ENCODE results near the gene MINDY2. TPM values are rescaled to one million over a fixed set of nuclear protein-coding genes. Genes with fewer than 3 reads are reported as not detected.

MINDY2 gene
- total RNA-seq, 2 experiments from 2014 or later: 17.3 to 18.0 TPM

DNA sequence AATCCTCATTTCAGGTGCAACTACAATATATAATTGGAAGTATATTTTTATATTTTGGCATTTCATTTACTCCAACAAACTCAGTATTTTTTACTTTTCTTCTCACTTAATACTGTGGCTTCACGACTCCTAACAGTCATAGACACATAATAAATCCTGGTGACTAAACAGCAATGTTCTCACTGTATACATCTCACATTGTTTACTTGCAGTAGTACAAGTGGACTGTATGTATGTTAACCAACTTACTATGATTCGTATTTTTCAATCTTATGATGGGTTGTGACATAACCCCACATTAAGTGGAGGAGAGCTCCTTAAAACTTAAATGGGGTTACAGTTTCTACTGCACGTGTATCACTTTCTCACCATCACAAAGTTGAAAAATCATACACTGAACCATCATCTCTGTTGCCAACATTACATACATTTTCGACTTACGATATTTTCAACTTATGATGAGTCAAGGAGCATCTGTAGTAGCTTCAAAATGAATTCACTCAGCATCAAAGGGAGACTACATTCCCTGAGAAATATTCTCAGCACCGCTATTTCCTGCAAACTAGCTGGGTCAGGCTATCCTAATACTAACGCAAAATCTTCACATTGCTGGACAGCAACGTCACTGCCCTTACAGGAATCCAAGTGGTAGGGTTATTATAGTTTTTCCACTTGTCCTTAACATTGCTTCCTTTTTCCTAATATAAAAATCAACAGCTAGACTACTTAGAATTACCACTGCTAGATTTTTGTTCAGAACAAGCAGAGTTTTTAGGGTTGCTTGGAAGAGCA, 28.9 kb upstream of the MINDY2 start:
- ChIA-PET CTCF (interaction anchor here (0.9 to 1.0 kb wide), 2 partner anchors 28 to 473 kb away, joined by 3 read pairs; partner anchors contain the start of gene MINDY2), POLR2A (interaction anchor here (1.6 kb wide), 1 partner anchor 28 kb away, joined by 6 read pairs; the partner anchor contains the start of gene MINDY2)
- DNase-seq: no peak
- Mint-ChIP-seq H3K4me3 (no peak overlapping the region), H3K36me3 (ENCODE audit: low read depth) (peaks cover 11% of the 10 kb centered on the region), H3K4me1 (peaks cover 57% of the 10 kb centered on the region), H3K27ac (no peak overlapping the region), H3K27me3 (no peaks in the 10 kb centered on the region), H3K9me3 (no peaks in the 10 kb centered on the region)

GRCh38 chr15:58742819-58743502, 28.1 kb upstream of the MINDY2 start:
- H3K36me3 Mint-ChIP-seq (ENCODE audit: low read depth): peaks cover 15% of the 10 kb centered on the region
- ChIA-PET POLR2A (interaction anchor here (1.6 kb wide), 1 partner anchor 28 kb away, joined by 6 read pairs; the partner anchor contains the start of gene MINDY2), CTCF (interaction anchor here (0.9 to 1.0 kb wide), 3 partner anchors 9 to 474 kb away, joined by 3 read pairs; partner anchors contain the start of gene MINDY2)
- no peak for DNase-seq
- H3K27me3 Mint-ChIP-seq: no peaks in the 10 kb centered on the region
- no peak overlapping the region for H3K4me3 Mint-ChIP-seq
- no peak overlapping the region for H3K27ac Mint-ChIP-seq
- no peaks in the 10 kb centered on the region for H3K9me3 Mint-ChIP-seq
- peaks cover 54% of the 10 kb centered on the region for H3K4me1 Mint-ChIP-seq

DNA sequence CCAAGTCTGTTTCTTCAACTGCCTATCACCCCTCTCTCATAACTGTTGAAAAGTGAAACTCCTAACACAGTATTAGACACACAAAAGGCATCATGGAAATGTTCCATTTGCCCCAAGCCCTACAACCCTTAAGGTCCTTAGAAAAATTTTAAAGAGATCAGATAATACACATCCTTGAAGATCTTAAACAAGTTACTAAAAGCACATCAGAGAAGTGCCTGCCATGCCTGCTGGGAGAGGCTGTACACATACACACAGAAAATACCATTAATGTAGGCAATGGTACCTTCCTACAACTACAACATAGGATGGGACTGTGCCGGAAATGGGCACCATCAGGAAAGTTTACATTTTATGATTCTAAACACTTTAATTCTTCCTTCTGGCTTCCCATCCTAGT, 24.9 kb upstream of the MINDY2 start:
- H3K27me3 Mint-ChIP-seq: no peaks in the 10 kb centered on the region
- ChIA-PET POLR2A (interaction anchor here (4.5 kb wide), 1 partner anchor 25 kb away, joined by 79 read pairs; the partner anchor contains the start of gene MINDY2), CTCF (interaction anchor here (3.4 kb wide), 1 partner anchor 24 kb away, joined by 29 read pairs; the partner anchor contains the start of gene MINDY2)
- DNase-seq: no peak
- peaks cover 57% of the 10 kb centered on the region for H3K4me1 Mint-ChIP-seq
- peaks cover 24% of the 10 kb centered on the region for H3K36me3 Mint-ChIP-seq (ENCODE audit: low read depth)
- H3K4me3 Mint-ChIP-seq: no peak overlapping the region
- no peaks in the 10 kb centered on the region for H3K9me3 Mint-ChIP-seq
- no peak overlapping the region for H3K27ac Mint-ChIP-seq

DNA sequence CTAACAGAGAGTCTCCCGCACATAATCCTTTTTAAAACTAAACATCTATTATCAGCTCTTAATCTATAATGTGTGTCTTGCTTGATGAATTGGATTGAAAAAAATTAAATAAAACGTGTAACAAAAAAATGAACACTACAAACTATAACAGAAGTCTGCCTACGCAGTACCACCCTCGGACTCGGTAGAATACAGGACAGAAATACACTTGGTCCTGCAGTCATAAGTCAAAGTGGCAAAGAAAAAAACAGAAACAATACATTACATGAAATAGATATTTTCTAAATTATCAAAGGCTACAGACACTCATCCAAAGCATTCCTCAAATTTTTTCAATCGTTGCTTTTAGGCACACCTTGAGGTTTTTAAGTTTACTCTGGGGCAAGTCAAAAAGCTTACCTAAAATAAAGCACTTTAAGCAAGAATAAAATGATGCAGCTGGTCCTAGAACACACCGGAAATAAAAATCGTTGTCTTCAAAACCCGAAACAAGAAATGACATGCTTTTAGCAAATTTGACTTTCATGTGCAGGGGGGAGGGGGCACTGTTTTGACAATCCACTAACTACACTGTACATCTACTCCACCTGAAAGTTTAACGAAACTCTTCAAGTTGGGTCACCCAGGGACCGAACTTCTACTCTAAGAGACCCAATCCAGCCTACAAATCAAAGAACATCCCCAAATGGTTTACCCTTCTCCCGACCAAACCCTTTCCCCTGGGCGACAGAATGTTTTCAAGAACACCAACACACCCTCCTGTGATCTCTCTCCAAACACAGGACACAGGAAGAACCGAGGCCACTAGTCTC, 22.9 kb upstream of the MINDY2 start:
- DNase-seq: peak; percentile 47
- Mint-ChIP-seq H3K4me1 (peaks cover 44% of the 10 kb centered on the region), H3K4me3 (peak overlapping the region; percentile 96), H3K27me3 (no peaks in the 10 kb centered on the region), H3K9me3 (no peaks in the 10 kb centered on the region), H3K27ac (peak overlapping the region; percentile 93), H3K36me3 (ENCODE audit: low read depth) (peaks cover 24% of the 10 kb centered on the region)
- POLR2A ChIA-PET: interaction anchor here (0.6 to 4.5 kb wide), 6 partner anchors 10 to 118 kb away, joined by 3 to 79 read pairs (median 3); partner anchors contain the start of gene MINDY2
- CTCF ChIA-PET: interaction anchor here (3.4 kb wide), 1 partner anchor 22 kb away, joined by 29 read pairs; the partner anchor contains the start of gene MINDY2

DNA sequence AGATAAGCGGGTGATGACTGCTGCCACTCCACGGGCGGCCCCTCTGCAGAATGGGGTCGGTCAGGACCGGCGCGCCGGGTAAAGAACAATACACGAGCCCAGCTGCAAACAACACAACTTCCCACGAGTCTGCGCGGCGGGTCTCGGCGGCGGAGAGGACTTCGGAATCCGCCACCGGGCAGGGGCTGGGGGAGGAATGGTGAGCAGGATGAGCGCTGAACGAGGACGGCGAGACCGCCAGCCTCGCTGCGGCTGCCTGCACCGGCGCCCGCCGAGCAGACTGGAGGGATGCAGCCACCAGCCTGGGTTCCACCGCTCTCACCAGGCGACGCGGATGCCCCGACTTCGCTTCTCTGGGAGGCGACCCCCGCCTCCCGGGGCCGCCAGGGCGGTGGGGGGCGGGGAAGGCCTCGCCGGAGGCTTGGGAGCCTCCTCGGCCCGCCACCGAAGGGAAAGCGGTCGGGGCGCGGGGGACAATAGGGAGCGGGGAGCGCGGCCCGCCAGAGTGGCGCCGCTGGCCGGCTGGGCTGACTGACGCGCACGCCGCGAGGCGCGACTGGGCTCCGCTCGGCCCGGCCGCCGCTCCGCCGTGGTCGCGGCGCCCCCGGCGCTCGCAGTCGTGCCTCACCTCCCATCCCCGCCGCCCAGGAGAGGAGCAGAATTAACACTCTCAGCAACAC, 22.1 kb upstream of the MINDY2 start:
- ChIA-PET CTCF (interaction anchor here (1.1 to 3.4 kb wide), 4 partner anchors 10 to 90 kb away, joined by 3 to 35 read pairs (median 18); partner anchors contain the start of gene MINDY2), POLR2A (interaction anchor here (0.6 to 4.5 kb wide), 13 partner anchors 11 to 417 kb away, joined by 3 to 79 read pairs (median 4); partner anchors contain the start of genes CCNB2 and MINDY2)
- H3K27ac Mint-ChIP-seq: peak overlapping the region; percentile 93
- no peaks in the 10 kb centered on the region for H3K9me3 Mint-ChIP-seq
- peaks cover 43% of the 10 kb centered on the region for H3K4me1 Mint-ChIP-seq
- H3K4me3 Mint-ChIP-seq: peak overlapping the region; percentile 96
- H3K36me3 Mint-ChIP-seq (ENCODE audit: low read depth): peaks cover 24% of the 10 kb centered on the region
- H3K27me3 Mint-ChIP-seq: peaks cover 1% of the 10 kb centered on the region
- DNase-seq: peak; percentile 52

DNA sequence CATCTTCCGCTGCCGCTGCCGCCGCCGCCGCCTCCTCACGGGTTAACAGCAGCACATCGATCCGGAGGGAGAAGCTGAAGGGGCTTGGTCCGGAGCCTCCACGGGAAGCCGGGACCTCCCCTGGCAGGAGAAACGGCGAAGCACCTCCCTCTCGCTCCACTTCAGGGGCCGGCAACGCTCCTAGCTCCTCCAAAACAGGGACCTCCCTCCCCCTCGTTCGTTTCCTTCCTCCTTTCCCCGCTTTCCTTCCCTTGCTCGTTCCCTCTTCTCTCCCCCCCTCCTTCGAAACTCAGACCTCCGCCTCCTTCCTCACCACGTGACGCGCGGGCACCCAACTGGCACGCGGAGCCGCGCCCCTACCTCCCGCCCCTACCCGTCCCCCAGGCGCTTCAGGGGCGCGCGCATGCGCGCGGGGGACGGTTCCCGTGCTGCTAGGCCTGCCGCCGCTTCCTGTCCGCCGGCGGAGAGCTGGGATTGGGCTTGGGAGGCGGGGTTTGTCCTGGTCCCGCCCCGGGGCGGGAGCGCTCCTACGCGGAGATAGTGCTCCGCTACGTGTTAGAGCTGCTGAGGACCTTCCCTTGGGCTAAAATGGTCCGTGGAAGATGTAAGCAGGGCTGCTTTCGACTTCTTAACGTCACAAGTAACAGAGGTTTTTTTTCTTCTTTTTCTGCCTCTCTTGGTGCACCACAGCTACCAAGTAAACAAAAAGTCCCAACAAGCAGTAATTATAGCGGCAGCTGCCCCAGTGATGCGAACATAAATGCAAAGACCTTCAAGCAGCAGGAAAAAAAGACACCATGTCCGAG, 21.4 kb upstream of the MINDY2 start, which contains the start of gene ADAM10:
ADAM10 (minus strand) TSS at position 176 of the 806 bp plus-strand sequence; CDS start at position 3, 173 bp downstream.
- Mint-ChIP-seq H3K27ac (peak within 1 kb of the TSS; percentile 93), H3K36me3 (ENCODE audit: low read depth) (peaks cover 22% of the 10 kb centered on the region), H3K9me3 (no peaks in the 10 kb centered on the region), H3K4me1 (peaks cover 41% of the 10 kb centered on the region), H3K27me3 (peaks cover 5% of the 10 kb centered on the region), H3K4me3 (peak within 1 kb of the TSS; percentile 96)
- CTCF ChIA-PET: interaction anchor here (0.7 to 2.0 kb wide), 7 partner anchors 9 to 480 kb away, joined by 3 to 35 read pairs (median 3); partner anchors contain the start of gene MINDY2
- POLR2A ChIA-PET: interaction anchor here (0.8 to 4.5 kb wide), 14 partner anchors 9 to 417 kb away, joined by 3 to 79 read pairs (median 5); partner anchors contain the start of genes CCNB2 and MINDY2
- peak; percentile 99 for DNase-seq

- no peak overlapping the region for H3K4me3 Mint-ChIP-seq
- peaks cover 24% of the 10 kb centered on the region for H3K4me1 Mint-ChIP-seq
- H3K9me3 Mint-ChIP-seq: no peaks in the 10 kb centered on the region
- H3K27me3 Mint-ChIP-seq: peaks cover 7% of the 10 kb centered on the region
- H3K36me3 Mint-ChIP-seq (ENCODE audit: low read depth): peaks cover 11% of the 10 kb centered on the region
- ChIA-PET CTCF (interaction anchor here (0.7 to 1.5 kb wide), 3 partner anchors 10 to 525 kb away, joined by 3 to 6 read pairs (median 3); partner anchors contain the start of gene MINDY2), POLR2A (interaction anchor here (1.4 kb wide), 1 partner anchor 18 kb away, joined by 4 read pairs; the partner anchor contains the start of gene MINDY2)
- no peak for DNase-seq
- H3K27ac Mint-ChIP-seq: no peak overlapping the region
These were observed 18.4 kb upstream of the MINDY2 start for GRCh38 chr15:58752716-58753115.

DNA sequence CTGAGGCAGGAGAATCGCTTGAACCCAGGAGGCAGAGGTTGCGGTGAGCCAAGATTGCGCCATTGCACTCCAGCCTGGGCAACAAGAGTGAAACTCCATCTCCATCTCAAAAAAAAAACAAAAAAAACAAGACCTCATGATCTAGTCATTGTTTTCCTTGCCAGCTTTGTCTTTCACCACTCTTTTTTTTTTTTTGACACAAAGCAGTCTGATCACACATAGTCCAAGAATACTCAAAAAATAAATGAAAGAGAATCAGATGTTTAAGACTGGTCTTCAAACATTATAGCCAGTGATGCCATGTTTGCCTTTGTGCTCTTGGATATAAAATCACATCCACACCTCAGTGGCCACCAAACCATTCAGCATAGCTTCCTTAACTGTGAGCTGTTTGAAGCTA, 15.8 kb upstream of the MINDY2 start:
- H3K9me3 Mint-ChIP-seq: no peaks in the 10 kb centered on the region
- H3K27me3 Mint-ChIP-seq: peaks cover 9% of the 10 kb centered on the region
- no peaks in the 10 kb centered on the region for H3K36me3 Mint-ChIP-seq (ENCODE audit: low read depth)
- H3K4me3 Mint-ChIP-seq: no peak overlapping the region
- ChIA-PET CTCF (interaction anchor here (0.7 to 1.2 kb wide), 2 partner anchors 485 to 688 kb away, joined by 4 to 5 read pairs; no protein-coding TSS in a partner anchor), POLR2A (interaction anchor here (1.6 kb wide), 1 partner anchor 15 kb away, joined by 5 read pairs; the partner anchor contains the start of gene MINDY2)
- H3K27ac Mint-ChIP-seq: no peak overlapping the region
- no peak for DNase-seq
- peaks cover 12% of the 10 kb centered on the region for H3K4me1 Mint-ChIP-seq

GRCh38 chr15:58755956-58756355, 15.1 kb upstream of the MINDY2 start:
- peaks cover 7% of the 10 kb centered on the region for H3K4me1 Mint-ChIP-seq
- H3K9me3 Mint-ChIP-seq: no peaks in the 10 kb centered on the region
- DNase-seq: no peak
- POLR2A ChIA-PET: interaction anchor here (1.6 kb wide), 1 partner anchor 15 kb away, joined by 5 read pairs; the partner anchor contains the start of gene MINDY2
- peaks cover 9% of the 10 kb centered on the region for H3K27me3 Mint-ChIP-seq
- H3K4me3 Mint-ChIP-seq: no peak overlapping the region
- CTCF ChIA-PET: interaction anchor here (0.7 to 1.2 kb wide), 3 partner anchors 15 to 689 kb away, joined by 4 to 5 read pairs (median 4); partner anchors contain the start of gene MINDY2
- no peak overlapping the region for H3K27ac Mint-ChIP-seq
- no peaks in the 10 kb centered on the region for H3K36me3 Mint-ChIP-seq (ENCODE audit: low read depth)

DNA sequence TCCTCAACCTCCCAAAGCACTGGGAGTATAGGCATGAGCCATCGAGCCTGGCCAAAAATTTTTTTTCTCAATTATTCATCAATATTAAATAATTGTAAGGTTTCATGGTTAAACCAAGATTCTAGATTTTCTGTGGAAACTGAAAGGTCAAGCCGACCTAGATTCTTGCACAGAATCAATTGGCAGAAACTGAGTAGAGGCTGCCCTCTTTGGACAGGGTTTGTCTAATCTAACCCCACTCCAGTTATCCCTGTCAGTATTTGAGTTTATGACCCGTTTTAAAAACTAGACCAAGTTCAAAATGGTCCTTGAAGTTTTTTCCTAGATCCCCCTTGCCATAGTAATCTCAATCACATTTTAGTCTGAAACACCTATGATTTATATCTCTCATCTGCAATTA, 13.0 kb upstream of the MINDY2 start:
- ChIA-PET CTCF (interaction anchor here (1.6 kb wide), 2 partner anchors 8 to 13 kb away, joined by 8 read pairs; partner anchors contain the start of genes ADAM10 and MINDY2), POLR2A (interaction anchor here (0.7 kb wide), 1 partner anchor 12 kb away, joined by 3 read pairs; no protein-coding TSS in a partner anchor)
- peaks cover 11% of the 10 kb centered on the region for H3K27me3 Mint-ChIP-seq
- H3K4me3 Mint-ChIP-seq: no peak overlapping the region
- H3K4me1 Mint-ChIP-seq: peaks cover 4% of the 10 kb centered on the region
- H3K27ac Mint-ChIP-seq: no peak overlapping the region
- H3K36me3 Mint-ChIP-seq (ENCODE audit: low read depth): no peaks in the 10 kb centered on the region
- H3K9me3 Mint-ChIP-seq: peaks cover 2% of the 10 kb centered on the region
- DNase-seq: no peak
